ENCODE results near the gene PTPRF. TPM values are rescaled to one million over a fixed set of nuclear protein-coding genes. Genes with fewer than 3 reads are reported as not detected.

Gene PTPRF
- total RNA-seq, 4 donors from 2014 or later: 33.8 to 84.2 (median 53.7) TPM

GRCh38 chr1:43614211-43614610 lies 83.5 kb downstream of the PTPRF start:
- H3K4me1 ChIP-seq: no peaks in the 10 kb centered on the region
- no peaks in the 10 kb centered on the region for H3K27me3 ChIP-seq
- DNase-seq (ENCODE audit: extremely low spot score): no peak
- no peak for TF ChIP-seq EP300 (IDR thresholded peaks at IDR 0.05)
- no peak for TF ChIP-seq POLR2AphosphoS5 (IDR thresholded peaks at IDR 0.05)
- no peak for TF ChIP-seq POLR2A (IDR thresholded peaks at IDR 0.05; ENCODE audit: low read depth)
- no peak for TF ChIP-seq CTCF (IDR thresholded peaks at IDR 0.05)
- peaks cover 5 to 97% (median 51%) of the 10 kb centered on the region in 4 donors for H3K36me3 ChIP-seq
- 73% methylated on average over 7 of the region's 11 CpGs for WGBS
- no peak overlapping the region for H3K27ac ChIP-seq (replicated peaks in 1 of 4)
- intact Hi-C loops (cut with DNase I): no loop called here
- no peak overlapping the region for H3K4me3 ChIP-seq
- H3K9me3 ChIP-seq: no peaks in the 10 kb centered on the region

- TF ChIP-seq CTCF (IDR thresholded peaks at IDR 0.05) (no peak), POLR2A (IDR thresholded peaks at IDR 0.05; ENCODE audit: low read depth) (no peak), POLR2AphosphoS5 (IDR thresholded peaks at IDR 0.05) (no peak), EP300 (IDR thresholded peaks at IDR 0.05) (no peak)
- H3K9me3 ChIP-seq: no peaks in the 10 kb centered on the region
- peaks cover 0 to 97% (median 50%) of the 10 kb centered on the region in 4 donors for H3K36me3 ChIP-seq
- no peak overlapping the region for H3K4me3 ChIP-seq
- 74% methylated on average over 6 of the region's 6 CpGs for WGBS
- intact Hi-C loops (cut with DNase I): no loop called here
- no peak for DNase-seq (ENCODE audit: extremely low spot score)
- no peaks in the 10 kb centered on the region for H3K4me1 ChIP-seq
- no peaks in the 10 kb centered on the region for H3K27me3 ChIP-seq
- H3K27ac ChIP-seq (replicated peaks in 1 of 4): no peak overlapping the region
These were observed 84.2 kb downstream of the PTPRF start for GRCh38 chr1:43614891-43615290.

- intact Hi-C loops (cut with DNase I): no loop called here
- no peaks in the 10 kb centered on the region for H3K9me3 ChIP-seq
- WGBS: 94% methylated on average over 7 of the region's 7 CpGs
- no peak overlapping the region for H3K4me3 ChIP-seq
- DNase-seq (ENCODE audit: extremely low spot score): no peak
- no peaks in the 10 kb centered on the region for H3K27me3 ChIP-seq
- no peak for TF ChIP-seq EP300 (IDR thresholded peaks at IDR 0.05)
- TF ChIP-seq POLR2AphosphoS5 (IDR thresholded peaks at IDR 0.05): no peak
- no peak for TF ChIP-seq POLR2A (IDR thresholded peaks at IDR 0.05; ENCODE audit: low read depth)
- TF ChIP-seq CTCF (IDR thresholded peaks at IDR 0.05): no peak
- H3K4me1 ChIP-seq: no peaks in the 10 kb centered on the region
- H3K27ac ChIP-seq (replicated peaks in 1 of 4): no peak overlapping the region
- H3K36me3 ChIP-seq: peaks cover 0 to 97% (median 57%) of the 10 kb centered on the region in 4 donors
These were observed 85.7 kb downstream of the PTPRF start for GRCh38 chr1:43616383-43616782.

GRCh38 chr1:43617011-43617410 lies 86.3 kb downstream of the PTPRF start:
- no peak for TF ChIP-seq POLR2AphosphoS5 (IDR thresholded peaks at IDR 0.05)
- TF ChIP-seq POLR2A (IDR thresholded peaks at IDR 0.05; ENCODE audit: low read depth): no peak
- no peak for TF ChIP-seq EP300 (IDR thresholded peaks at IDR 0.05)
- no peak for TF ChIP-seq CTCF (IDR thresholded peaks at IDR 0.05)
- intact Hi-C loops (cut with DNase I): no loop called here
- H3K4me1 ChIP-seq: no peaks in the 10 kb centered on the region
- H3K4me3 ChIP-seq: no peak overlapping the region
- DNase-seq (ENCODE audit: extremely low spot score): no peak
- H3K27ac ChIP-seq (replicated peaks in 1 of 4): no peak overlapping the region
- WGBS: 98% methylated on average over 4 of the region's 5 CpGs
- H3K27me3 ChIP-seq: no peaks in the 10 kb centered on the region
- peaks cover 0 to 99% (median 58%) of the 10 kb centered on the region in 4 donors for H3K36me3 ChIP-seq
- H3K9me3 ChIP-seq: no peaks in the 10 kb centered on the region

- H3K4me3 ChIP-seq: no peak overlapping the region
- TF ChIP-seq EP300 (IDR thresholded peaks at IDR 0.05) (no peak), POLR2AphosphoS5 (IDR thresholded peaks at IDR 0.05) (no peak), POLR2A (IDR thresholded peaks at IDR 0.05; ENCODE audit: low read depth) (no peak), CTCF (IDR thresholded peaks at IDR 0.05) (no peak)
- H3K27me3 ChIP-seq: no peaks in the 10 kb centered on the region
- peaks cover 0 to 99% (median 62%) of the 10 kb centered on the region in 4 donors for H3K36me3 ChIP-seq
- intact Hi-C loops (cut with DNase I): no loop called here
- WGBS: 91% methylated on average over 14 of the region's 14 CpGs
- no peak for DNase-seq (ENCODE audit: extremely low spot score)
- H3K9me3 ChIP-seq: no peaks in the 10 kb centered on the region
- H3K27ac ChIP-seq (replicated peaks in 1 of 4): no peak overlapping the region
- H3K4me1 ChIP-seq: no peaks in the 10 kb centered on the region
These were observed 87.0 kb downstream of the PTPRF start for GRCh38 chr1:43617668-43618067.
